Stimulated activated CD4-positive, alpha-beta T cell treated with anti-CD3 and anti-CD28 coated beads, TNF-alpha, amount 100 ng/mL, for 1 hour (primary cell): ENCODE measurements around the gene ABCC10.
"Not testable (repeated sequence)": the region's sequence is repeated elsewhere in the genome, so short reads cannot be mapped to it uniquely, and the experiment has no call there.

Experiments used
- DNase-seq, 3 donors: peaks; one replicate each; pipeline ENCODE4 v3.0.0-alpha.2; 2020; ENCODE audit warnings: low read depth in 3 of 3, low spot score in 1 of 3

ABCC10 gene

GRCh38 chr6:43495409-43495941, 68.1 kb downstream of the ABCC10 start:
- no peak for DNase-seq

GRCh38 chr6:43496370-43497128, 69.2 kb downstream of the ABCC10 start:
- no peak for DNase-seq

- DNase-seq: no peak
These were observed 69.7 kb downstream of the ABCC10 start for GRCh38 chr6:43497129-43497396.

- DNase-seq: no peak
These were observed 70.3 kb downstream of the ABCC10 start for GRCh38 chr6:43497689-43498088.

- not testable (repeated sequence) for DNase-seq
These were observed 71.0 kb downstream of the ABCC10 start for GRCh38 chr6:43498291-43498690.

- DNase-seq: no peak
These were observed 71.9 kb downstream of the ABCC10 start for GRCh38 chr6:43499028-43499815.
